ENCODE results near the gene MTHFD1L.
"Not testable (repeated sequence)": the region's sequence is repeated elsewhere in the genome, so short reads cannot be mapped to it uniquely, and the experiment has no call there.

Gene MTHFD1L

GRCh38 chr6:151036869-151037680 lies 171.6 kb downstream of the MTHFD1L start:
- Histone ChIP-seq H3K9ac (ENCODE audit: low read depth, low read length, poor library complexity, severe bottlenecking) (no peak overlapping the region), H3K36me3 (ENCODE audit: insufficient read depth, low read length) (peaks cover 25% of the 10 kb centered on the region; the same call in 1 of the 2 replicates), H3K79me2 (ENCODE audit: insufficient read depth, low read length) (no peaks in the 10 kb centered on the region)

GRCh38 chr6:151038616-151039015 lies 173.1 kb downstream of the MTHFD1L start:
- no peaks in the 10 kb centered on the region for H3K4me1 ChIP-seq (ENCODE audit: insufficient read depth, low read length, poor library complexity, severe bottlenecking)
- no peaks in the 10 kb centered on the region for H3K9me2 ChIP-seq (replicated peaks; ENCODE audit: low read depth, low read length)
- no peaks in the 10 kb centered on the region for H4K20me1 ChIP-seq (ENCODE audit: insufficient read depth, low read length, poor library complexity, severe bottlenecking)
- no peaks in the 10 kb centered on the region for H3K27me3 ChIP-seq (ENCODE audit: insufficient read depth, low read length, poor library complexity, severe bottlenecking)
- no peaks in the 10 kb centered on the region for H3K9me3 ChIP-seq (ENCODE audit: insufficient read depth, low read depth, low read length)
- H3F3A ChIP-seq (ENCODE audit: low read depth), result no peaks in the 10 kb centered on the region
- no peak overlapping the region for H3K4me2 ChIP-seq (ENCODE audit: low read depth, low read length, poor library complexity, severe bottlenecking)
- H3K9ac ChIP-seq (ENCODE audit: low read depth, low read length, poor library complexity, severe bottlenecking), result no peak overlapping the region
- TF ChIP-seq EZH2phosphoT487 (IDR thresholded peaks at IDR 0.05; ENCODE audit: borderline replicate concordance) (no peak), CTCF (conservative IDR thresholded peaks at IDR 0.05; ENCODE audit: low read length) (no peak)
- peaks cover 25% of the 10 kb centered on the region; the same call in 1 of the 2 replicates for H3K36me3 ChIP-seq (ENCODE audit: insufficient read depth, low read length)
- no peak overlapping the region for H2AFZ ChIP-seq (ENCODE audit: low read length)
- no peaks in the 10 kb centered on the region for H3K79me2 ChIP-seq (ENCODE audit: insufficient read depth, low read length)
- no peak overlapping the region for H3K4me3 ChIP-seq (ENCODE audit: low read length, poor library complexity, severe bottlenecking)

More at GRCh38 chr6:151036869-151037680, 171.6 kb downstream of the MTHFD1L start:
- Histone ChIP-seq H3K4me3 (ENCODE audit: low read length, poor library complexity, severe bottlenecking) (no peak overlapping the region), H4K20me1 (ENCODE audit: insufficient read depth, low read length, poor library complexity, severe bottlenecking) (no peaks in the 10 kb centered on the region), H2AFZ (ENCODE audit: low read length) (no peak overlapping the region), H3K4me2 (ENCODE audit: low read depth, low read length, poor library complexity, severe bottlenecking) (no peak overlapping the region), H3K4me1 (ENCODE audit: insufficient read depth, low read length, poor library complexity, severe bottlenecking) (no peaks in the 10 kb centered on the region), H3F3A (ENCODE audit: low read depth) (no peaks in the 10 kb centered on the region), H3K9me3 (ENCODE audit: insufficient read depth, low read depth, low read length) (no peaks in the 10 kb centered on the region), H3K9me2 (replicated peaks; ENCODE audit: low read depth, low read length) (no peaks in the 10 kb centered on the region), H3K27me3 (ENCODE audit: insufficient read depth, low read length, poor library complexity, severe bottlenecking) (no peaks in the 10 kb centered on the region)
- TF ChIP-seq CTCF (conservative IDR thresholded peaks at IDR 0.05; ENCODE audit: low read length) (no peak), EZH2phosphoT487 (IDR thresholded peaks at IDR 0.05; ENCODE audit: borderline replicate concordance) (no peak)

- H3K9me2 ChIP-seq (replicated peaks; ENCODE audit: low read depth, low read length); H3K9me3 ChIP-seq (ENCODE audit: insufficient read depth, low read depth, low read length); H3K9ac ChIP-seq (ENCODE audit: low read depth, low read length, poor library complexity, severe bottlenecking); H3F3A ChIP-seq (ENCODE audit: low read depth); H2AFZ ChIP-seq (ENCODE audit: low read length); H4K20me1 ChIP-seq (ENCODE audit: insufficient read depth, low read length, poor library complexity, severe bottlenecking); H3K4me2 ChIP-seq (ENCODE audit: low read depth, low read length, poor library complexity, severe bottlenecking); H3K79me2 ChIP-seq (ENCODE audit: insufficient read depth, low read length); H3K4me3 ChIP-seq (ENCODE audit: low read length, poor library complexity, severe bottlenecking); H3K27me3 ChIP-seq (ENCODE audit: insufficient read depth, low read length, poor library complexity, severe bottlenecking); H3K4me1 ChIP-seq (ENCODE audit: insufficient read depth, low read length, poor library complexity, severe bottlenecking): not testable (repeated sequence)
- H3K36me3 ChIP-seq (ENCODE audit: insufficient read depth, low read length), result peaks cover 26% of the 10 kb centered on the region; the same call in 1 of the 2 replicates
These were observed 175.5 kb downstream of the MTHFD1L start for GRCh38 chr6:151040888-151041521.
